ENCODE data around the gene STK32A.

GRCh38 chr5:147359101-147359500 is 124.3 kb downstream of the STK32A start:
- TF ChIP-seq, protein P1, sequence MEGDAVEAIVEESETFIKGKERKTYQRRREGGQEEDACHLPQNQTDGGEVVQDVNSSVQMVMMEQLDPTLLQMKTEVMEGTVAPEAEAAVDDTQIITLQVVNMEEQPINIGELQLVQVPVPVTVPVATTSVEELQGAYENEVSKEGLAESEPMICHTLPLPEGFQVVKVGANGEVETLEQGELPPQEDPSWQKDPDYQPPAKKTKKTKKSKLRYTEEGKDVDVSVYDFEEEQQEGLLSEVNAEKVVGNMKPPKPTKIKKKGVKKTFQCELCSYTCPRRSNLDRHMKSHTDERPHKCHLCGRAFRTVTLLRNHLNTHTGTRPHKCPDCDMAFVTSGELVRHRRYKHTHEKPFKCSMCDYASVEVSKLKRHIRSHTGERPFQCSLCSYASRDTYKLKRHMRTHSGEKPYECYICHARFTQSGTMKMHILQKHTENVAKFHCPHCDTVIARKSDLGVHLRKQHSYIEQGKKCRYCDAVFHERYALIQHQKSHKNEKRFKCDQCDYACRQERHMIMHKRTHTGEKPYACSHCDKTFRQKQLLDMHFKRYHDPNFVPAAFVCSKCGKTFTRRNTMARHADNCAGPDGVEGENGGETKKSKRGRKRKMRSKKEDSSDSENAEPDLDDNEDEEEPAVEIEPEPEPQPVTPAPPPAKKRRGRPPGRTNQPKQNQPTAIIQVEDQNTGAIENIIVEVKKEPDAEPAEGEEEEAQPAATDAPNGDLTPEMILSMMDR (IDR thresholded peaks at IDR 0.05): no peak
- no peak for TF ChIP-seq POLR2A (IDR thresholded peaks at IDR 0.05)

All from thyroid gland (tissue), 4 donors.